GM03348 (cell line): ENCODE measurements around the gene CEP76.
A peak's percentile ranks its signal among the peaks of the same experiment; 100 is the strongest.

Experiments used
- DNase-seq: peaks from one replicate; pipeline ENCODE4 v3.0.0; 2012; ENCODE audit warnings: low spot score

Gene CEP76

DNA sequence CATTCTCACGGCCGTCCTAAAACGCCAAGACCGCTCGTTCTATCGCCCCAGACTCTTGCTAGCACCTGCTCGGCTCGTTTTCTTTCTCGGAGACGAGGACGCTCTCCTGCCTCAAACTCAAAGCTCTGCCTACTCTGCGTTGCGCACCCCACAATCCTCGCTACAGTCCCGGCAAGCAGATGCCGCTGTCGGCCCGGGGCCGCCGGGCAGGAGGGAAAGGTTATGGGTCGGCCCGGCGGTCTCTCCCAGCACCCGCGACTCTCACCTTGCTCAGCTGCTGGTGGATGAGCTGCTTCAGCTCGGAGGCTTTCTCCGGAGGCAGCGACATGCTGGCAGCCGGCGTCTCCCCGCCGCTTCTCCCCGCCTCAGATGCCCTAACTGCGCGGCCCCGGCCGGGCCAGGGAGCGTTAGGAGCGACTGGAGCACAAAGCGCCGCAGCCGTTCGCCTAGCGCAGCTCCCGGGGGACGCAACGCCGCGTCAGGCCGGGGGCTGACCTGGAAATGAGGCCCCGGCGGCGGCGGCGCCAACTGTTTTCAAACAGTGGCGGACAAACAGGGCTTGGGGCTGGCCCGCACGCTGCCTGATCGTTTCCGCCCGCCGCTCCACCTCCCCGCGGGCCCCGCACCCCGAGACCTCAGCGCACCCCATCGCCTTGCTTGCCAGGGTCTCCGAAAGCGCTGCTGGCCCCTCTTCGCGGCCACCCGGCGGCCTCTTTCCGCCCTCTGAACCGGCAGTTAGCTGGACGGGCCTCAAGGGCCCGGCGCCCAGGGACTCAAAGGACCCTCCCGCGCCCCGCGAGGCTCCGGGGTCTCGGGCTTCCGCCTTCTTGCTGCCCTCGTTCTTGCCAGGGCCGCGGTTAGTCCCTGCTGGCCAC lies at the start of gene CEP76, which contains the start of gene PSMG2:
Gene CEP76, minus strand, starts transcription at position 503 of the 875 bp plus-strand sequence. Its CDS starts 175 bp downstream, at position 328.
Gene PSMG2, plus strand, starts transcription at position 822 of the 875 bp plus-strand sequence. CDS start 66 bp downstream, outside the sequence.
- peak; percentile 96 for DNase-seq

DNA sequence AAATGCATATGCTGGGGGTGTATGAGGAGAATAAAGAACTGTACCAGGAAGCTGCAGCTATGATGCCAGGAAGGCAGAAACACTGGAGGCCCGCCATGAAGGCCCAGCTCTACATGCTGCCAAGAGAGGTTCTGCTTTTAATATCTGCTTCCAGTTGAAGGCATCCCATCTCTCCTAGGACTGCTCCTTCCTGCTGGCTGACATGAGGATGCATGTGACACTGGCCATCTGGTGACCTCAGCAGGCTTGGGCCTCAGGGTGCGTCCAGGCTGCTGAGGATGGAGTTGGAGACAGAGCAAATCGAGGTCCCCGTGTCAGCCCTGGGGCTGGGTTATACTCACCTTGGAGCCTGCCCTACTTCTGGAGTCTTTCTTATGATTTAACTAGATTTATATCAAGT lies 49.4 kb upstream of the CEP76 start:
- no peak for DNase-seq

DNA sequence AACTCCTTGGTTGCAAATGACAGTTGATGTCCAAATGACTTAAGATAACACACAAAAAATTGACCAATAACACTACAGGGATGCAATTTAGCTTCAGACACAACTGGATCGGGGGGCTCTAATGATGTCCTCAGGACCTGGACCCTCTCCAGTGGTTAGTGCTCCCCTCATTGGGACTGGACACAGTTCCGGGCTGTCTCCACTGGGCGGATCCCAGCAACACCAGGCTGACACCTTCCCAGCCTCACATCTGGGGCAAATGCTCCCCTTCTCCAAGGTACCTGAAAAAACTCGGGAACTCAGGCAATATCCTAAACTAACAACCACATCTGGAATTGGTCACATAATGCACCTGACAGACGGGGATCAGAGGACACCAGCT lies 49.0 kb upstream of the CEP76 start:
- DNase-seq: no peak

- no peak for DNase-seq
These were observed 48.4 kb upstream of the CEP76 start for GRCh38 chr18:12750715-12751502.

DNA sequence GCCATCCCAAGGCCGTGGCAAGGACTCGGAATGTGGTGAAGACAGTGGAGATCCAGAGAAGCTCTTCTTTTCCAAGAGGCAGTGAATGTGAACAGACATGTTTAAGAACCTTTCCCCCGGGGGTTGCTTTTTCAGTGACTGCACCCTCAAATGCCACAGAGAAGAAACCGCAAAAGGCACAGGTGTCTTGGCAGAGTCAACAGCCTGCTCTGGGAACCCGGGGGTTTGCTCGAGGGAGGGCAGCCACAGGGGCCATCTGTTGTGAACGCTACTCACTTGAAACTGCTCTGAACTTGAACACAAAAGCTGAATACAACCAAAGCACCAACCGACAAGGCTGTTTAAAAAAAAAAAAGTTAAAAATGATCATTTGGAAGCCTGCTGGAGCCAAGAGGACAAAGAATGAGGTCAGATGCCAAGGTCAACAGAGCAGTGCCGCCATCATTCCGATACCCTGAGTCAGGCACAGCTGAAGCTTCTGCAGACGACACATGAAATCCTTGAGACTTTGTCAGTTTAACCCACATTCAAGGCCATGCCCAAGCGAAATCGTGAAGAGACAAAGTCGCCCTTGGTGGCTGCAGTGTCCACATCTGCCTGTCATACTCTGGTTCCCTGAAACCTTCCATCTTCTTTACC lies 47.7 kb upstream of the CEP76 start:
- DNase-seq: no peak

- no peak for DNase-seq
These were observed 46.6 kb upstream of the CEP76 start for GRCh38 chr18:12749121-12749520.

DNA sequence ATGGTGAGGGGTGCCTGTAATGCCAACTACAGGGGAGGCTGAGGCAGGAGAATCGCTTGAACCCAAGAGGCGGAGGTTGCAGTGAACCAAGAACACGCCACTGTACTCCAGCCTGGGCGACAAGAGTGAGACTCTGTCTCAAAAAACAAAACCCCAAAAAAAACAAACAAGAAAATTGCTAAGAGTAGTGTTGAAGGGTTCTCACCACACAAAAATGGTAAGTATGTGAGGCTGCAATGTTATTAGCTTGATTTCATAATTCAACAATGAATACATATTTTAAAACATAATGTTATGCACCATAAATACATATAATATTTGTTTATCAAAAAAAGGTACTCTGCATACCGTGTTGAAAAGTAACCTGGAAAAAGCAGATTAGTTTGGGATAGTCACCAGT lies 46.1 kb upstream of the CEP76 start:
- peak; percentile 36 for DNase-seq

DNA sequence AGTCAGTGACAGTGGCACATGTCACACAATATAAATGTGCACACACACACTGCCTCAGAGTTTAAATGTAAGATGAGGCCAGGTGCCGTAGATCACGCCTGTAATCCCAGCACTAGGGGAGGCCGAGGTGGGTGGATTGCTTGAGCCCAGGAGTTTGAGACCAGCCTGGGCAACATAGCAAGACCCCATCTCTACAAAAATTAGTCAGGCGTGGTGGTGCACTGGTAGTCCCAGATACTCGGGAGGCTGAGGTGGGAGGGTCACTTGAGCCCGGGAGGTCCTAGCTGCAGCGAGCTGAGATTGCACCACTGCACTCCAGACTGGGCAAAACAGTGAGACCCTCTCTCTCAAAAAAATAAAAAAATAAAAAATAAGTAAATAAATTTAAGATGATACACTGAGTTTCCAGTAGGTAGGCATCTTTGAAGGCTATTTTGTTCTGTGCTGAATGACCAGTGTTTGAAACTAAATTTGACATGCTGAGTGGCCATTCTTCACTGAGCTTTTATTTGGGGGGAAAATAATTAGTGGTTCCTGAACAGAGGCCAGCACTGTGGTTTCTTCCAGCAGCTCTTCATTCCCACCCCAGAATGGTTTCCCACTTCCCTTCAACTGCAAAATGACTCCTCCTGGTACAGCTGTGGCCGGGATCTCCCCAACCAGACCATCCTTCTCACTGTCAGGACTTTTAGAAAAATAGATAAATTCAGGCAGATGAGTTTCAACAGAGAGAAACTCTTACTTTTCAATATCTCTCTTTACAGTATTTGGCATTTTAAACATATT lies 45.2 kb upstream of the CEP76 start:
- DNase-seq: peak; percentile 30

DNA sequence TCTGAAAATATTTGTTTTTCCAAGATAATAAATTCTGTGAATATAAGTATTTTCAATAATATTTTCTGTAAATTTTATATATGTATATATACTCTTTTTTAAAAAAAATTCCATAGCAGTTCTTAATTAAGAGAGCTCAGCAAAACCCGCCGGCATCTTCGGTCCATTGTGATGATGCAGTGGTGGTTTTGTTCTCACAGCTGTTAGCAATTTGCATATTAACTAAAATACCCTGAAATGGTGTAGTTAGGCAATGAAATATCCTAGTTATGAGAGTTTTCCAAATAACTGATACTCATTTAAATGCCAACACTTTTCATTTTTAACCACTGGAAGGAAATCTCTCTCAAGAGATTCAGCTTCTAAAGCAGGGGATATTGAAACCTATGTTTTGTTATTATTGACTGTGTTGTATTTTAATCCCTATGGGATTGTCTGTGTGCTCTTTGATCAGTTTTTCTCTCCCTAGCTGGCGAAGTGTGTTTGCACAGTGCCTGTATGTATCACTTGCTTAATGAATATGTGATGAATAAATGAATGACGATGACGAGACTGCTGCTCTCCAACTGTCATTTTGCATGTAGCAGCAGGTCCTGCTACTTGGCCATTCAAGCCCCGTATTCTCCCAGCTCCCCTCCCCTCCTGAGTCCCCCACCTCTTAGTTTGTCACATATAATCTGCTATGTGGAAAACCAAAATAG lies 42.7 kb upstream of the CEP76 start:
- peak; percentile 45 for DNase-seq

DNA sequence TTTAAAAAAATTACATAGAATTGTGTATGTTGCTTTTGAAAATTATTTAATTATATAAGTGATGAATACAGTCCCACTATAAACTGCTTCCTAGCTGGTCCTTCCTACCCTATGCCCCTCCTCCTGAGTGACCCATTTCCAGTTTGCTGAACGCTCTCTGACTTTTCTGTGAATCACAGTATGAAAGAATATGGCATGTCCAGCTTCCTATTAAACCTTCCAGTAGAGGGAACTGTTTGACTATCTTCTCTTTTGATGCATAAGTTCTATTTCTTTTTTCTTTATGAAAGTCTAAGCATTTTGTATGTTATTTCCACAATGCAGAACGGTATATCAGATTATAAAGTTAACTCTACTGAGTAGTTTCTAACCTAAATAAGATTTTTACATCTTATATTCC lies 41.6 kb upstream of the CEP76 start:
- DNase-seq: peak; percentile 79

GRCh38 chr18:12742453-12742852 lies 39.9 kb upstream of the CEP76 start:
- DNase-seq: peak; percentile 48

GRCh38 chr18:12741351-12741750 lies 38.8 kb upstream of the CEP76 start:
- DNase-seq: no peak

DNA sequence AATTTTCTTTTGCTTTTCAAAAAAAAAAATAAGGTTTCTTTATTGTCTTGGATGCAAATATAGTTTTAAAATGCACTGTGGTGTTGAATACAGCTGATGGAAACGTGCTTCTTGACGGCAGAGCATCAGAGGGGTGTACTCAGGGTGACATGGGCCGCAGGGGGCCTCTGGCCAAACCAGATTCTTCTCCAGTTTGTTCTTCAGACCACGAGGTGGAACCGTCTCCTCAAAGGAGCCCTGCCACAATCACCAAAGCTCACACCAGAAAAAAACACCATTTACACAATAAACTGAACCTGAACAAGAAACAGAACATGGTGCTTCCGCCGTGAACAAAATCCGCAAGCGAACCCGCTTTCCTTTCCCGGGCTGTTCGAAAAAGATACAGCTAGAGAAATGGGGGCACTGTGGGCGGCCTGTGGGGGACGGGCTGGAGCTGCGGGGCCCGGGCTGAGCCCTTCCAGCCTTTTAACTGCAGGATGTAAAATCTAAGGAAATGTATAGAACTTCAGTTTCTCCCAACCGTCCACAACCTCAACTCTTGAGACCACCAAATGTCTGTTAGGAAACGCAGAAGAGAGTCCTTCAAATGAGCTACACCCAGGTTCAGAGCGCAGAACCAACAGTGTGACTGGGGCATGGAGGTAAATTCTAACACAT lies 34.9 kb upstream of the CEP76 start:
- no peak for DNase-seq

DNA sequence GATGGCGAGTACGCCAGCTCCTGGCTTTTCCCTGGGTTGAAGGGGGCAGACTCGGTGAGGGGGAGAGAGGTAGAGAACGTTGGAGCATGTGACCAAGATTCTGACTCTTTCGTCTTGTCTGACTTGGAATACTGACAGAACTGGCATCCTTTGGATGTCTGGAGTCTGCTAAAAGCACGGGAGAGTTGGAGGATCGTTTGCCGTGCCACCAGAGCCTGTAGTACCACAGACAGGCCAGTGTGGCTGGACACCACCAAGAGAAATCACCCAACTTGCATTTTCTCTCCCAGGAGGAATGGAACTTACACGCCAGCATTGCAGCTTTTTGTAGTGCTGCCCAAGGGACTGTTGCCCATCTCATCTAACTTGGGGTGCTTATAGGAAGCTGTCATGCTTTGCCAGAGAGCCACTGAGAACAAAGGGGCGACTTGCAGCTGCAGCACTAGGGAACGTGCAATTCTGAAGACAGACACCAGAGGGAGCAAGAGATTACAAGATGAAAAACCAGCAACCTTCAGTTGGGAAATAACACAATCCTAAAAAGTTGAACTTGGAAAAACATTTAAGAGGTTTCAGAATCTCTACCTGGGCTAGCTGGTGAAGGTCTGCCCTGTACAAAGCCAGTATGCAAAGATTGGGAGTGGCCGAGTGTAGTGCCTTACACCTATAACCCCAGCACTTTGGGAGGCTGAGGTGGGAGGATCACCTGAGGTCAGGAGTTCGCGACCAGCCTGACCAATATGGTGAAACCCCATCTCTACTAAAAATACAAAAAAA lies 24.4 kb upstream of the CEP76 start:
- DNase-seq: peak; percentile 80

GRCh38 chr18:12726331-12726730 lies 23.8 kb upstream of the CEP76 start:
- no peak for DNase-seq

GRCh38 chr18:12722731-12723130 lies 20.2 kb upstream of the CEP76 start:
- no peak for DNase-seq

DNA sequence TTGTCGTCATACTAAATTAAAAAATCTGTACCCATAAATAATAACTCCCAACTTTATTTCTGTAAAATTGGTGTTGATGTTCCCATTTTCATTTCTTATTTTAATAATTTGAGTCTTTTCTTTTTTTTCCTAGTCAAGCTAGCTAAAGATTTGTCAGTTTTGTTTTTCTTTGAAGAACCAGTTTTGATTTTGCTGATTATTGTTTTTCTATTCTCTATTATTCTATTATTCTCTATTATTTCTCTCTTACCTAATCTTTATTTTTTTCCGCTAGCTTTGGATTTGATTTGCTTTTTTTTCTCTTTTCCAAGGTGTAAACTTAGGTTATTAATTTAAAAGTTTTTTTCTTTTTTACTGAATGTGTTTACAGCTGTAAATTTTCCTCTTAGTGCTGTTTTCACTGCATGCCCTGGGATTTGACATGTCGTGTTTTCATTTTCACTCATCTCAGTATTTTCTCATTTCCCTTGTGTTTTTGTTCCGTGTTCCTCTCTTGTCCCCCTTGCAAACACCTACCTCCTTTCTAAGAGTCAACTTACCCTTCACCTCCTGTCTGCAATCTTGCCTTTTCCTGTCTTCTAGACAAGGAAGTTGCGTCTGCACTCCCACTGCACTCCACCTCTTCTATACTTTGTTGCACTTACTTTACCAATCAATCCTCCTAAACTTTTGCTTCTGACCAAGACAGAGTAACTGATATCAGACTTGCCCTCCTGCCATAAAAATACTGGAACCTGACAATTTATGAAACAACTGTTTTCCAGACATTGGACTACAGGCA lies 19.2 kb upstream of the CEP76 start:
- no peak for DNase-seq

GRCh38 chr18:12711446-12711845 lies 8.9 kb upstream of the CEP76 start:
- DNase-seq: no peak

GRCh38 chr18:12703664-12704063 lies 1.1 kb upstream of the CEP76 start:
- DNase-seq: peak; percentile 47
